Activated CD8-positive, alpha-beta memory T cell treated with anti-CD3 and anti-CD28 coated beads, Interleukin-2, amount 50 U/mL, for 1 hour (primary cell): ENCODE measurements around the gene MARCKS.

Experiments used
- DNase-seq: peaks from one replicate; pipeline ENCODE4 v3.0.0-alpha.2; 2020; ENCODE audit errors: extremely low read depth

The MARCKS gene

DNA sequence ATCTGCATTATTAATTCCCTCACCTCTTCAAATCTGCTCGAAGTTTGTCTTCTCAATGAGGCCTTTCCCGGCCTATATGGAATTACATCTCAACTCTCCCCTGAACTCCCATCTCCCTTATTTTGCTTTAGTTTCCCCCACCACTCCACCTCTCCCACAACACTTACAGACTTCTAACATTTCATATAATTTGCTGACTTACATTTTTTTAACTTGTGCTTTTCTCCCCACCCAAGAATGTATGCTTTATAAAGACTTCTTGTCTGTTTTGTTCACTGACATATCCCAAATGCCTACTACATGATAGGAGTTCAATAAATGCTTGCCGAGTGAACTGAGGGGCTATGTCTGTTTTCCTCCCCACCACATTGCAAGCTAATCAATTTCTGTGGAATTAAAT, 3.9 kb upstream of the MARCKS start:
- no peak for DNase-seq

DNA sequence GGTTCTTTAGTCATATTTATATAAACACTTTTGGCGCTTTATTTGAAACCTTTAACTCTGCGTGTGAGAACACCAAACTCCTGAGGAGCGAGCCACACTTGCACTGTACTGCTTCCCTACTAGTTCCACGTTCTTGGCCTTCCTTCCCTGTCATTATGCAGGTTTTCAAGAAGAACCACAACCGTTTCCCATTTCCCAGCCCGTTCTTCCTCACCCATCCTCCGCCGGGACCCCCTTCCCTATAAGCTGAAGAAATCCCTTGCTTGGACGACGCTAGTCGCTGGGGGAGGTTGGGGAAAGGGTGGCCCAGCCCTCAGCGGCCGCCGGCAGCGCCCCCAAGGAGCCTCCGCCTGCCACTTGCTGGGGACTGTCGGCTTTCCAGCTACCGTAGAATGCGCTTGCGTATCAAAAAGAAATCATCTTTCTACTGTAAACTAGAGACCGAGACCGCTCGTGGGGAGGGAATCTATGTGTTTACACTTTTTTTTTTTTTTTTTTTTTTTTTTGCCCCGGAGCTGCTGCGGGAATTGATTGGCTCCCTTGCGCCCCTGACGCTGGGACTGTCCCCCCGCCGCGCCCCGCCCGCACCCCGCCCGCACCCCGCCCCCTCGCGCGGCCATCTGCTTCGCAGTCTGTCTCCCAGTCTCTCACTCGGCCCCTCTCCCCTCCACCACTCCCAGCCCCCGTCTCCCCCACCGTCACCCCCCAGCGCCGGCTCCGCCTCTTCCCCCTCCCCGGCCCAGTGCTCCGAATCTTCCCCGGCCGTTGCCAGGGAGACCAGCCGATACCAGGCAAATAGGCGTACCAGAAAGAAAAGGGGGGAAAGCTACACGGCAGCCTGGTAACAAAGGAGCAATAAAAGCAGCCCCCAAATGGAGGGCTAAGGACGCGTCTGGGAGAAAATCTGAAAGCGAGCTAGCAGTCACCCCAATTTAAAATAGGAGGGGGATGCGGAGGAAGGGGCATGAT, 2.3 kb upstream of the MARCKS start:
- DNase-seq = no peak

DNA sequence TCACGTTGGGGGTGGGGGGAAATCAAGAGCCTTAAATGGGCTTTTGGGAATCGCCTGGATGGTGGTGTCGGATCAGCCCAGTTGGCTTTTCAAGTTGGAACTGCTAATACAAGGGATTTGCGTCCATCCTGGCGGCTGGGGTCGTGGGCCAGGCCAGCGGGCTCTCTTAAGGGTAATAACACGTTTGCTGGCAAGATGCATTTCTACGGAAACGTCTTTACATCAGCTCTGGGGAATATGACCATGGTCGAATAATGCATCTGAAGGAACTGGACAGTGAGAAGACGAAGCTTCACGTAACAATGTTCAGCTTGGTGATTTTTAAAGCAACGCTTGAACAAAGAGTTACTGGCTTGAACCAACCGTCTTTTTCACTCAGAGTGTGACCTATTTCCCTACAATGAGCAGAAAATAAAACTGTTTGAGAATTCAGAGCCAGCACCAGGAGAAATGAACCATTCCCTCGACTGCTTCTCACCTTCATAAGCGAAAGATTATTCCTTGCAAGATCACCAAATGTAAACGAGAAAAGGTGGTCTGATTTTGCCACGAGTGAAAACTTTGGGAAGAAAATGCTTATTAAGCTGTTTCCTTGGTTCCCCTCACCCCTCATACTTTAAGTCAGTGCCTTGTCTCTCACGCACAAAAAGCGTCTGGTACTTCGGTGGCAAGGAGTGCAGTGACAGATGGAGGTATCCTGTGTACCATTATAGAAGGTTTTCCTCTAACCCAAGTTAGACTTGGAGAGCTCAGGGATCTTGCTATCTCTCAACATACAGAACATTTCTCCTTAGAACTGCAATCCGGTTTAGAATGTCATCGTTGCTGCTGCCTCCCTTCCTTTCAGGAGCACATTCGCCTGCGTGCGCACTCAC, 1.4 kb upstream of the MARCKS start:
- no peak for DNase-seq

DNA sequence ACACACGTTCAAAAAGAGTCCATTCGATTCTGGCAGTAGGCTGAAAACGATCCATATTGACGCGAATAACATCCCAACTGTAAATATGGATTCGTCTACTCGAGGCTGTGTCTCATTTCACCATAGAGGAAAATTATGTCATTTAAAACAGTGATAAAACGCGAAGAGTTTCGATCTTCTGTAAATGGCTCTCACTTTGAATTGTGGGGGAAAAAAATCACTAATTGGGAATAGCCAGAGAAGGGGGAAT, 845 bp upstream of the MARCKS start:
- DNase-seq = no peak

DNA sequence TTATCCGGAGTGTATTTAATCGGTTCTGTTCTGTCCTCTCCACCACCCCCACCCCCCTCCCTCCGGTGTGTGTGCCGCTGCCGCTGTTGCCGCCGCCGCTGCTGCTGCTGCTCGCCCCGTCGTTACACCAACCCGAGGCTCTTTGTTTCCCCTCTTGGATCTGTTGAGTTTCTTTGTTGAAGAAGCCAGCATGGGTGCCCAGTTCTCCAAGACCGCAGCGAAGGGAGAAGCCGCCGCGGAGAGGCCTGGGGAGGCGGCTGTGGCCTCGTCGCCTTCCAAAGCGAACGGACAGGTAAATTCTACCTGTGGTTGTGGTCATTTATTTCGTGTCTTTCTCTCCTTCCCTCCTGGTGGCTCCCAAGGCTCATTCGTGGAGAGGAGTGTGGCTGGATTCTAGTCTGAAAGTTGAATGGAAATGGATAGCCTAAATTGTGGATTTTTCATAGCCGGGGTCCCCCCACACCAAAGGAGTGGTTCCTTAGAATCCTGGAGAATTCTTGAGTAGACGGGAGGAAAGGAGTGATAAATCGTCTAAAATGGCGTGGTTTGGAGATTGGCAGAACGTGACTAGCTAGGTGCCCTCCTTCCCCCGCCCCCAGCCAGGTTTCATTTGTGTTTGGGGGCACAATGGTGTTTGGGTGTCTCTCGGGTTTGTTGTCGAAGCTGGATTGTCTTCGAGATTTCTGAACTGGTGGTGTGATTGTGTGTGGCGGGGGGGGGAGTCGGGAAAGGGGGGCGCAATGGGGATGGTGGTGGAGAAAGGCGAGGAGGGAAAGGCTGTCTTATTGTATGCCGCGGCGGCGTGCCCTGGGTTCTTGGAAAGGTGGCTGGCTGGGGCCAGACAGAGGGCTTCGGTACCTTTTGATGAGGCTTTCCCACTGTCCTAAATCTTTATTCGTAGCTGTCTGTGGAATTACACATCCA, 673 bp downstream of the MARCKS start:
- DNase-seq = no peak

DNA sequence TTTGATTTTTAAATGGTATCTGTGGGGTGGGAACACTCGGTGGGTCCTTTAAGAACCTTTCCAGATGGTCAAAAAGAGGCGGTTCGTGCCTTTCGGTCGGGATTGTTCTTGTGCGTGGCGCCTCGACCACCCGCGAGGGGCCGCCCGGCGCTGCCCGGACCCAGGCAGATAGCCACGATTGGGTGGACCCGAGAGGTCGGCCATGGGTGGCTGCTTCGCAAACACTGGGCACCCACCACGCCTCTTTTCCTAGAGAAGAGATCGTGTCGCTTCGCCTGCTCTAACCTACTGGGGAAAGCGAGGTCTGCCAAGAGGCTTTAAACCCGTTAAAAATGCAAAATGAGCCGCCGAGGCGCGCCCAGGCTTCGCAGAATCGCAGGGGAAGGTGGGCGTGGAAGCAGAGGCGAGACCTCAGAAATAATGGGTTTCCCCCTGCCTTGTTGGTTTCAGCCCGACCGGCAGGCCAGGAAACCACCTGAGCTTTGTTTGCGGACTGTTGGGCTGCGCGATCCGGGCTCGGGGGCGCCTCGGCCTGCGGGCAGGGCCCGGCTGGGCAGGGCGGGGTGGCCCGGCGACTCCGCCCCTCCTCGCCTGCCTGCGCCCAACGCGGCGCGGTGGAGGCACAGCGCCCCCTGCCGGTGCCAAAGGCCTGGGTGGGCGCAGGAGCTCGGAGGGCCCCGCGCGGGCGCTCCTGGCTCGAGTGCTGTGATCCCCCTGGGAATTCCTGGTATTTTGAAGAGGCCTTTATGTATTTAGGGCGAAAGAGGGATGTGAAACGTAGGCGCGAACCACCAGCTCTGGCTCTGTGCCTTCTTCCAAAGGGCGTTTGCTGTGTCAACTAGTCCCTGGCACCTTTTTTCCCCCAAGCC, 1.6 kb downstream of the MARCKS start:
- peak; percentile 9 for DNase-seq

DNA sequence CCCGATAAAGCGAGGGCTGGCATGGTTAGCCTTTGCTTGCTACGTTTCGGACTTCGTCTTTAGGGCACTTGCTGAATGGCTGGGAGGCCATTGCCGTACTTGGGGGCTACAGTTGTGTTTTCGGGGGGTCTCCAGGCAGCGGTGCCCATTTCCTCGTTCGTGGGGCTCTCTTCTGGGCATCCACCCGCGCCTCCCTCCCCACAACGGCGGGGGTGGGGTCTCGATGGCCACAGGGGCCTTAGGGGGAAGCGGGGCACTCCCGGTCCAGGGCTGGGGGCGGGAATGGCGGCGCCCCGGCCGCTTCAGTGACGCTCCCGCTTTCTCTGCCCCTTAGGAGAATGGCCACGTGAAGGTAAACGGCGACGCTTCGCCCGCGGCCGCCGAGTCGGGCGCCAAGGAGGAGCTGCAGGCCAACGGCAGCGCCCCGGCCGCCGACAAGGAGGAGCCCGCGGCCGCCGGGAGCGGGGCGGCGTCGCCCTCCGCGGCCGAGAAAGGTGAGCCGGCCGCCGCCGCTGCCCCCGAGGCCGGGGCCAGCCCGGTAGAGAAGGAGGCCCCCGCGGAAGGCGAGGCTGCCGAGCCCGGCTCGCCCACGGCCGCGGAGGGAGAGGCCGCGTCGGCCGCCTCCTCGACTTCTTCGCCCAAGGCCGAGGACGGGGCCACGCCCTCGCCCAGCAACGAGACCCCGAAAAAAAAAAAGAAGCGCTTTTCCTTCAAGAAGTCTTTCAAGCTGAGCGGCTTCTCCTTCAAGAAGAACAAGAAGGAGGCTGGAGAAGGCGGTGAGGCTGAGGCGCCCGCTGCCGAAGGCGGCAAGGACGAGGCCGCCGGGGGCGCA, 2.4 kb downstream of the MARCKS start:
- no peak for DNase-seq

DNA sequence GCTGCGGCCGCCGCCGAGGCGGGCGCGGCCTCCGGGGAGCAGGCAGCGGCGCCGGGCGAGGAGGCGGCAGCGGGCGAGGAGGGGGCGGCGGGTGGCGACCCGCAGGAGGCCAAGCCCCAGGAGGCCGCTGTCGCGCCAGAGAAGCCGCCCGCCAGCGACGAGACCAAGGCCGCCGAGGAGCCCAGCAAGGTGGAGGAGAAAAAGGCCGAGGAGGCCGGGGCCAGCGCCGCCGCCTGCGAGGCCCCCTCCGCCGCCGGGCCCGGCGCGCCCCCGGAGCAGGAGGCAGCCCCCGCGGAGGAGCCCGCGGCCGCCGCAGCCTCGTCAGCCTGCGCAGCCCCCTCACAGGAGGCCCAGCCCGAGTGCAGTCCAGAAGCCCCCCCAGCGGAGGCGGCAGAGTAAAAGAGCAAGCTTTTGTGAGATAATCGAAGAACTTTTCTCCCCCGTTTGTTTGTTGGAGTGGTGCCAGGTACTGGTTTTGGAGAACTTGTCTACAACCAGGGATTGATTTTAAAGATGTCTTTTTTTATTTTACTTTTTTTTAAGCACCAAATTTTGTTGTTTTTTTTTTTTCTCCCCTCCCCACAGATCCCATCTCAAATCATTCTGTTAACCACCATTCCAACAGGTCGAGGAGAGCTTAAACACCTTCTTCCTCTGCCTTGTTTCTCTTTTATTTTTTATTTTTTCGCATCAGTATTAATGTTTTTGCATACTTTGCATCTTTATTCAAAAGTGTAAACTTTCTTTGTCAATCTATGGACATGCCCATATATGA, 3.2 kb downstream of the MARCKS start:
- no peak for DNase-seq

DNA sequence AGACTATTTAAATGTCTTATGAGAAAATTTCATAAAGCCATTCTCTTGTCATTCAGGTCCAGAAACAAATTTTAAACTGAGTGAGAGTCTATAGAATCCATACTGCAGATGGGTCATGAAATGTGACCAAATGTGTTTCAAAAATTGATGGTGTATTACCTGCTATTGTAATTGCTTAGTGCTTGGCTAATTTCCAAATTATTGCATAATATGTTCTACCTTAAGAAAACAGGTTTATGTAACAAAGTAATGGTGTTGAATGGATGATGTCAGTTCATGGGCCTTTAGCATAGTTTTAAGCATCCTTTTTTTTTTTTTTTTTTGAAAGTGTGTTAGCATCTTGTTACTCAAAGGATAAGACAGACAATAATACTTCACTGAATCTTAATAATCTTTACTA, 5.0 kb downstream of the MARCKS start:
- DNase-seq = no peak

DNA sequence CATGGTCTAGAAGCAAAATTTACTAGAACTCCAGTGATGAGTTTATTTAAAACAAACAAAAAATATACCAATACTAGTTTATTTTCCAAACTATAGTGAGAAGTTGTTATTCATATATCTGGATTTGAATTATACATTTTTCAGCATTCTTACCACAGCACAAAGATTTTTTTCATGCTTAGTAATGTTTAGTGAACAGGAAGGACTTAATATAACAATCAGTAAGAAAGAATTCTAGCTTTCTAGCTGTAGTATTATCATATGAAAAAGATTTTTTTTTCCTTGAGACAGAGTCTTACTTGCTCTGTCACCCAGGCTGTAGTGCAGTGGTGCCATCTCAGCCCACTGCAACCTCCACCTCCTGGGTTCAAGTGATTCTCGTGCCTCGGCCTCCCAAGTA, 13.8 kb downstream of the MARCKS start:
- DNase-seq = no peak

DNA sequence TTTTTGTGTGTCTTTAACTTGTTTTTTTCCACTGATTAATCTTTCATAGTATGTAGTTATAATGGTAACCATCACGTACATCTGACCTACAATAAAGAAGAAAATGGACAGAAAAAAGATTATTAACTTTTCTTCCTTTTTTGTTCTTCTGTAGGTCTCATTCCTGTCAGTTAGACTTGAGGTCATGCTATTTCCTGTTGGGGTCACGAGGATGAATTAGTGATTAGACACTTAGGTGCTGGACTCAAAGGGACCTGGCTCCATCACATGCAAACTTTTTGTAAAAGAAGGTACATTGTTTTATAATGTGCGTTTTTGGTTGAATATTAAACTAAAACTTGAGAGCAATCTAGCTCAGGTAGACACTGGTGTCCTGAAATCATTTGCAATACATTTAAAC, 14.8 kb downstream of the MARCKS start:
- DNase-seq = no peak

DNA sequence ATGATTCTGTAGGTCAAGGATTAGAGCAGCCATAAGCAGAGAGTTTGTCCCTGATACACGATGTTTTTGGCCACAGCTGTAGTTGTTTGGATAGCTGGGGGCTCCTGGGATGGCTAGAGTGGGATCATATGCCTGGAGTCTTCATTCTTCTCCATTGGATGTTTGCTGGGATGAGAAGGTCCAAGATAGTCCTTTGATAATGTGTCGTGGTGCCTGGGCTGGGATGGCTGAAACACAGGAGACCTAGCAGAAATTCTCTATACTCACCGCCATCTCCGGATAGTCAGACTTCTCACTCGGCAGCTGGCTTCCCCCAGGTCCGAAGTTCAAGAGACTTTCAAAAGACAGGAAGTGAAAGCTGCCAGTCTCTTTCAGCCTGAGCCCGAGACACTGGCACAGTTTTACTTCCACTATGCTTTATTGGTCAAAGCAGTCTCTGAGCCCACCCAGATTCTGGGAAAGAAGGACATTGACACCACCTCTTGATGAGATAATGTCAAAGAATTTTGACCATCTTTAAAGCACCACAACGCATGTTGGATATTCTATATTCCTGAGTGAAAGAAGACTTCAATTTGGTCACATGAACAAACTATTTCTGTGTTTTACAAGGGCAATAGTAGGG, 16.0 kb downstream of the MARCKS start:
- no peak for DNase-seq

DNA sequence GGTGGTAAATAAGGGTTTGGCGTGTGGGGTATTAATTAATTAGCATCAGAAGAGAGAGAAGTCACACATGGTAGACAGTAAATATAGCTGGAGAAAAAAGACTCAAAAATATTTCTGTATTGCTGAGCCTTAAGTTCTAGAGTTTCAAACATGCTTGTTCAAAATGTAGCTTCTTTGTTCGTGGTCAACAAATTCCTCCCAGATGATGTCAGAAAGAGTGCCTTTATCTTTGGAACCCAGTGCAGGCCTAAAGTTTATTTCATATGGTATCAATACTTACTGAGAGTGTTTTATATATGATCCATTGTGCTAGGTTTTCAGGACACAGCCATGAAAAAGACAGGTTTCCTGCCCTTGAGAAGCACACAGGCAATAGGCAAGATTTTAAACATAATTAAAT, 18.3 kb downstream of the MARCKS start:
- DNase-seq = no peak

DNA sequence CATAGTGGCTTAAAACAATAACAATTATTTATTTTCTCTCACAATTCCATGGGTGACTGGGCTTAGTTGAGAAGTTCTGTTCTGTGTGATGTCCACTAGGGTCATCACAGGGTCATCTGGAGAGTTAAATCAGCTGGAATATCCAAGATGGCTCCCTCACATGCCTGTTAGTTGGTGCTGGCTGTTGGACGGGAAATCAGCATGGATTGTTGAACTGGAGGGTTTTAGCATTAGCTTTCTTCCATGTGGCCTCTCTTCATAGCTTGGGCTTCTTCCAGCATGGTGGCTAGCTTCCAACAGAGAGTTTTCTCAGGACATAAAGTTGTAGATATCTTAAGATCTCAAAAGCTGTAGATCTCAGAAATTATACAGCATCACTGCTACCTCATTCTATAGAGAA, 19.6 kb downstream of the MARCKS start:
- DNase-seq = no peak

DNA sequence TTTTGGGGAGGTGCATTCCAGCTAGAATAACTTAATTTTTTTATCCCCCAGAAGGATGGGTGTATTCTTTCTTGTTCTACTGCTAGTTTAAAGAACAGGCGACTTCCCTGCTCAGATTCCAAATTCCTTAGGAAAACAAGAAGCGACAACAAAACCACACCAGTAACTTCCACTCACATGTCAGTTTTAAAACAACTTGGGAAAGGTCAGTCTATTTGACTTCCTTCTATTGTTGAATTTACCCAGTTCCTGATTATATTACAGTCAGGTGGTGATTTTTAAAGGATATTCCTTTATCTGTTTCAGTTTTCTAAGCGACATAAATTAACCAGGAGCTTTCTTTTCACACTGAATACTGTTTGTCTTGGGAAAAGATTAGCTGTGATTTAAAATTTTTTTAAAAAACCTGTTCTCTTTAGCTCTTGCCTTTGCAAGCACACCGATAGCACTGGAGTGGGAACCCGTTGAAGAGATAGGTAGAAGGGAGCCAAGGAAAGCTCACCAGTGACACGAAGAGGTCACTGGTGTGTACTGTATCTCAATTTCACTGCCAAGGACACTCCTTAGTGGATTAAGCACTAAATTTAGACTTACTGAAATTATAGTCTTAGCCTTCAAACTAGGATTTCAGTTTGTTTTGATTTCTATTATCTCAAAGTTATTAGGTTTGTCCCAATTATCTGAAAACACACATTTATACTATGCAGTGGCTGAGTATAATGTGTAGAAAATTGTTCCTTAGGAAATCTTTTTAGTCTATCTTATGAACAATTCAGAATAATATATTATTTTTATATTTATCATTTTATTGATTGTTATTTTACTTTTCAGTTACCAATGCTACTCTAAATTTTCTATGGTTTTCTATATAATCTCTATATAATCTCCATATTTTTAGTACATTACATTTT, 22.3 kb downstream of the MARCKS start:
- DNase-seq = no peak

DNA sequence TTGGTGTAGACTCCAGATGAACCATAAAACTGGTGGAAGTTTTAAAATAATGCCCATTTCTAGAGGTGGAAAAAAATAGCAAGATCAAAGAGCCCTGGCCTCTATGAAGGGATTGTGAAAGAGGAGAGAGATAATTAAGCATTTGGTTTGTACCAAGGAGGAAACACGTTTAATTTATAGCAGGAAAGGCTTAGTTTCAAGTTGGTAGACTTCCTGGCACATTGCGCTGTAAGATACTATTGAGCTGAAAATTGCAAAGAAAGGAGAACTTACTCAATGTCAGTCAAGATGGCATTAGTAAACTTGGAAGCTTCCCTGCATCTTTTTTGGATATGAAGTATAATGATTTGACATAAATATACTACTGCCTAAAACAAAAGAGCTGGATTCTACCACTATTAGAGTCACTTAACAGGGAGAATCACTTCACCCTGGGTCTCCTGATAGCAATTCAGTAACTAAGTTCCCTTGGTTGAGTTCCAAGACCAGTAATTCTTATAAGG, 24.4 kb downstream of the MARCKS start:
- no peak for DNase-seq

DNA sequence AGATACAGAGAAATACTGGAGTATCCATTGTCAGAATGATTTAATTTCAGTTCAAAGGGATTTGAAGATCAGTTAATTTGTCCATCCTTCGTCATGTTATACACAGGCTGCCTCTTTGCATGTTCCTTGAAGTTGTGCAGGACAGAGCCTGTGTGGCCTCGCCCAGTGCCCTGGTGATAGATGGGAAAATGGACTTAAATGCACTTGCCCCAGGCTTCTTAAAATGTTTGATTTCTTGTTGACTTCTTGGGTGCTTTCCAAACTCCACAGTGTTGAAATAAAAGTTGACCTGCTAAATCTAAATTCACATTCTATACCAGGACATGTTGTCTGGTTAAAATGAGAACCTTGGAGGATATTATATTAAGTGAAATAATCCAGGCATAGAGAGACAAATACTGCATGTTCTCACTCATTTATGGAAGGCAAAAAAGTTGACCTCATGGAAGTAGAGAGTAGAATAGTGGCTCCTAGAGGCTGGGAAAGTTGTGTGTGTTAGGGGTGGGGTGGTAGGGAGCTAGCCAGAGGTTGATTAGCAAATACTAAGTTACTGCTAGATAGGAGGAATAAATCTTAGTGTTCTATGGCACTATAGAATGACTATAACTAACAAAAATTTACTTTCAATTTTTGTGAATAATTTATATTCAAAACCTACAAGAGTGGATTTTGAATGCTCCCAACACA, 25.3 kb downstream of the MARCKS start:
- no peak for DNase-seq
